NCI-H748 (cell line): ENCODE results near the gene WDR59.
"Not testable (repeated sequence)": the region's sequence is repeated elsewhere in the genome, so short reads cannot be mapped to it uniquely, and the experiment has no call there.

Source experiments
- DNase-seq: peaks from one replicate; lab custom pipeline; 2025; ENCODE audit not compliant: unreplicated experiment; lab: John Stamatoyannopoulos, UW

WDR59 gene

GRCh38 chr16:75012380-75013081, 27.6 kb upstream of the WDR59 start:
- no peak for DNase-seq

DNA sequence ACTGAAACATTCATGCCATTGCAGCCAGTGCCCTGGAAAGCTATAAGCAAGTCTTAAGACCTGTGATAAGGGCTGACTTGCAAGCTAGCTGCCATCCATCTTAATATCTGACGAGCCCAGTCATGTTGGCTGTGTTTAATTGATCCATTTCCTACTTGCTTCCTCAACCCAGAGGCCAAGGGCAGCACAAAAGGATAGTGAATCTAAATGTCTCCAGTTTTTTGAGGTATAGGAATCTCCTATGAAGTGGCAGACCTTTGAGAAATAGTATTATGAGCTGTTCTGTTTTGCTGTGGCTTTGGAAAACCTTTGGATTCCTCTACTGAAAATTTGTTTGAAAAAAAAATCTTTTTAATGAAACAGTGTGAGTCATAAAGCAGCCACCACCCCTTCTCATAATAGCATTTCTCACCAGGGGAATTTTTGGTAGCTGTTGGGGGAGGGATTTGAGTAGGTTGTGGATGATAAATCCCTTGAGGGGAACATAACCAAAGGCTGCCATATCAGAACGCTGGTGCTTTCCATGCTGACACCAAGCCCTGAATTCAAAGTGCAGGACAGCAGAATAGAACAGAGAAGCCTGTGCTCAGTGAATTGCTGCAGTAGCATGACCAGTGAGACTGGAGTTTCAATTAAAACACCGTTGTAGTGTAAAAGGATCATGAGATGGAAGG, 26.8 kb upstream of the WDR59 start:
- DNase-seq, result no peak

GRCh38 chr16:75010427-75010826, 25.5 kb upstream of the WDR59 start:
- no peak for DNase-seq

DNA sequence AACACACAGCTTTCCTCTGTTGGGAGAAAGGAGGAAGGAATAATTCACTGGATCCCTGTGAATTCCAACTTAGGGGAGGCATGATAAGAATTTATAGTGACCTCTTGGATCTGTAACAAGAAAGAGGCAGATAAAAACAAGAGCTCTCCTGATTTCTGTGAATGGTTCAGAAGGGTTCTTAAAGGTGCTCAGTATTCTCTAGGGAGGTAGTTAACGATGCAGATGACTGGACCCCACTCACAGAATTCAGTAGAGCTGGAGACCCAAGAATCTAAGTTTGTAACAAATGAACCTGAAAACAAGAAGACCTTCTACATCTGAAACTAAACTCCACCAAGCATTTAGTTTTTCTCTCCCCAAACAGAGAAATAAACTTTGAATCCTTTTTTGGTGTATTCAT, 22.5 kb upstream of the WDR59 start:
- no peak for DNase-seq

- DNase-seq, result no peak
These were observed 20.8 kb upstream of the WDR59 start for GRCh38 chr16:75005697-75006096.

DNA sequence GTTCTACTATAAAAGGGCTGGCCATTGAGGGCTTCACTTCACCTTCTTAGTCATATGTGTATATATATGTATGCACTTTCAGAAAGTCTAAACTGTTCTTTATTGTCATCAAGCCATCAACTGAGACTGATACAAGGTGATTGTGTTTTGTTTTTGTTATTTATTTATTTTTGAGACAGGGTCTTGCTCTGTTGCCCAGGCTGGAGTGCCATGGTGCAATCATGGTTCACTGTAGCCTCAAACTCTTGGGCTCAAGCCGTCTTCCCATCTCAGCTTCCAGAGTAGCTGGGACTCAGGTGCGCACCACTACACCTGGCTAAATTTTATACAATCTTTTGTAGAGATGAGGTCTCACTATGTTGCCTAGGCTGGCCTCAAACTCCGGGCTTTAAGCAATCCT, 19.5 kb upstream of the WDR59 start:
- DNase-seq, result no peak

GRCh38 chr16:75003931-75004330, 19.0 kb upstream of the WDR59 start:
- DNase-seq, result no peak

DNA sequence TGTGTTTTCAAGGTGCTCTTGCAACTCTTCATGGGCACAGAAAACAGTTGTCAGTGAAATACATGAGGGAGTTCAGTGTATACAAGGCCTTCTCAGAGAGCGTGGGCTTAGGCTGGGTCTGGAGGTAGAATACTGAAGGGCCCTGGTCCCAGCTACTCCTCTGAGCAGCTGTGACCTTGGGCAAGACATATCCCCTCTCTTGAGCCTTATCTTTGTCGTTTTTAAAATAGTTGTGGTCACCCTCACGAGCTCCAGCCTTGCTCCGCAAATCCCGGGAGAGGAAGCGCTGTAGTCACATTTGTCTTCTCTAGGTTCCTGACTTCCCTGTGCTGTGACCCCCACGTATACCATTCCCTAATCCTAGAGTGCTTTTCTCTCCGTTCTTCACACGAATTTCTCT, 17.6 kb upstream of the WDR59 start:
- no peak for DNase-seq

DNA sequence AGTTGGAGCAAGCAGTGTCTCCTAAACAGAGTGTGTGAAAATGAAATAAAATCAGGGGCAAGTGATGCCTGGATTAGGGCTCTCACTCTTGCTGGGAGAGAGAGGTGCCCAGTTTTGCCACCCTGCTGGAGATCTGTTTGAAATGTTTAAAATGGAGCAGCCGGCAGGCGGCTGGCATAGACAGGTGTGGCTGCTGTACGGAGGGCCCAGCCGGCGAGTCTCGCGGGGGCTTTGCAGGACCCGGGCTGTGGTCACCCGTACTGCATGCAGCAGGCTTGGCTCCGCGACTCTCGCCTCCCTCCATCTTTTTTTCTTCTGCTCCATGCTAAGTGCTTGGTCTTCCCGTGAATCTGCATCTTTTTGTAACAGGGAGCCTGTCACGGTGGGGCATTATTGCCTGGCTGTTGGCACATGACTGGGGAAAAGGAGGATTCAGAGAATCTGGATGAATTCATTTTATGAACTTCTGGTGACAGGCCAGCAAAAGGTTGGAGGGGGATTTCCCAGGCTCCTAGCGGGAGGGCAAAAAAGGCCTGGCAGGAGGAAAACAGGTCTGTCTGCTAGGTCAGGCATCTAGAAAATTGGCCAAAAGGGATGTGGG, 15.7 kb upstream of the WDR59 start:
- DNase-seq, result peak; percentile 33

- DNase-seq, result peak; percentile 83
These were observed 14.9 kb upstream of the WDR59 start for GRCh38 chr16:74999609-75000480.

DNA sequence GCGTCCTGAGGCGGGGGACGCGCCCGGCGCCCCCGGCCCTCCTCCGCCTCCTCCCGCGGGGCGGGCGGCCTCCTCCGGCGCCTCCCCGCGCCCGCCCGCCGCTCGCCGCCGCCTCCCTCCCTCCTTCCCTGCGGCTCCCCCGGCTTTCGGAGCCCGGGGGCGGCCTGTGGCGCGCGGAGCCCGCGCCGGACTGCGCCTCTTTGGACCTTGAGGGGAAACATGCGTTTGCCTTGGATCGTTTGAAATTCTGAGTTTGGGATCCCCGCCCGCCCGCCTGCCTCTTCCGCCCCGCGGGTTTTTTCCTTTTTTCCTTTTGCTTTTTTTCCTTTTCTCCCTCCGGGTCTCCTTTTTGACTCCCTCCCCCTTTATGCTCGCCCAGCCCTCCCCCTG, 14.3 kb upstream of the WDR59 start:
- peak; percentile 58 for DNase-seq

DNA sequence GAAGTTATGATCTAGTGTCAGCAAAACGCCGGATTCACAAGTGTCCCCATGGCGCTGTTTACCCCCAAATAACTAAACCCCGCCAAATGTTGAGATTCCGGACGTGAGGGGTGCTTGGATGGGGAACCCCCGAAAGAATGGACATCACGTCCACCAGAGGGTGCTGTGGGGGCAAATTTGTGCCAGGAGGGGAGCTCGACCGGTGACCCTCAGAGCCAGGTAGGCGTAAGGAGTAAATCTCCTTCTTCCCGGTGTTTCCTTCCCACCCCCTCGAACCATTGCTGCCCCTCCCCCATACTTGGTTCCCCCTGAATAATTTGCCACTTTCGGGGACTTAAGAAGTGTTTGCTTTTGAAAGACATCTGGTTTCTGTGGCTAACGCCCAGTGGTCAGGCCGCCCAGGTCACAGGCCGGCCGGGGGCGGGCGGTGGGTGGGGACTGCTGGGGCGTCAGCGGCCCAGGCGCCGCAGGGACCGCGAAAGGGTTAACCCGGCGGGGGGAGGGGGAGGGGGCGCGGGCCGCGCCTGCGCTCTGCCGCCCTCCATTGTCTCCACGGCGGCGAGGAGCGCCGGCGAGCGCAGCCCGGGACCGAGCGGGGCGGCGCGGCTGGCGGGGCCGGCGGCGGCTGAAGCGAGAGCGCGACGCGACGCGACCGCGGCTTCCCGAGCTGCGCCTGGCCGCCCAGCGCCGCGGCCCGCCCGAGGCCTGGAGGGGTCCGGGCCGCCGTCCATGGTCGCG, 13.7 kb upstream of the WDR59 start, which contains the start of gene ZNRF1:
ZNRF1 (plus strand) TSS at position 544 of the 738 bp plus-strand sequence. CDS start 648 bp downstream, outside the sequence.
- peak; percentile 78 for DNase-seq

GRCh38 chr16:74997042-74997491, 12.1 kb upstream of the WDR59 start:
- DNase-seq, result no peak

DNA sequence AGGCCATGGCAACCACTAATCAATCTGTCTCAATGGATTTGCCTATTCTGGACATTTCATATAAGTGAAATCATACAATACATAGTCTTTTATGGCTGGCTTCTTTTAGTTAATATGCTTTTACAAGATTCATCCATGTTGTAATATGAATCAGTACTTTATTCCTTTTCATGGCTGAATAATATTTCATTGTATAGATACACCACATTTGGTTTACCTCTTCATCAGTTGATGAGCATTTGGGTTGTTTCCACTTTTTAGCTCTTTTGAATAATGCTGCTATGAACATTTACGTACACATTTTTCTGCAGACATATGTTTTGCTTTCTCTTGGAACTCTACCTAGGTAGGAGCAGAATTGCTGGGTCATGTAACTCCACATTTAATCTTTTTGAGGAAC, 11.1 kb upstream of the WDR59 start:
- no peak for DNase-seq

GRCh38 chr16:74991593-74992403, 6.9 kb upstream of the WDR59 start:
- DNase-seq, result no peak

DNA sequence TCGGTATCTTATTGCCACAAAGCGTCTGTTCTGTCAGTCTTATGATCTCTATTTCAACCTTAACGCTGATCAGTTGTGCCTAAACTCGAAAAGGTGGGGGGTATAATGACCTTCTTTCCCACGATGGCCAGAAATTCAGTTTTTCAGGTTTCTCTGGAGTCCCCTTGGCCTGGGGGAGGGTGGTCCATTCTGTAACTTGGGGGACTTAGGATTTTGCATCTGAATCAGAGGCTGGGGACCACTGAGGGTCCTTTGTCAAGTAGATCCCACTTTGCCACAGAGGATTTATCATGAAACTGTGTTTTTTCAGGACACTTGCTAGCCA, 6.3 kb upstream of the WDR59 start:
- no peak for DNase-seq

DNA sequence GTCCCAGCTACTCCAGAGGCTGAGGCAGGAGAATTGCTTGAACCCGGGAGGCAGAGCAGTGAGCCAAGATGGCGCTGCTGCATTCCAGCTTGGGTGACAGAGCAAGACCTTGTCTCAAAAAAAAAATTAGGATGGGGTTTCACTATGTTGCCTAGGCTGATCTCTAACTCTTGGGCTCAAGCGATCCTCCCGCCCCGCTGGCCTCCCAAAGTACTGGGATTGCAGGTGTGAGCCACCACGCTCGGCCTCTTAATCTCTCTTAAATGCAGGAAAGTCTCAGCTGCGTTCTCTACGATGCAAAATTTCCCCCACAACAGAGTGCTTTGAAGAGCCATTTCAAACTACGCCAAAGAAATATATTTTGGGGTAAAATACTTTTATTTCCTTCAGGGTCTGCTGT, 5.9 kb upstream of the WDR59 start:
- no peak for DNase-seq

DNA sequence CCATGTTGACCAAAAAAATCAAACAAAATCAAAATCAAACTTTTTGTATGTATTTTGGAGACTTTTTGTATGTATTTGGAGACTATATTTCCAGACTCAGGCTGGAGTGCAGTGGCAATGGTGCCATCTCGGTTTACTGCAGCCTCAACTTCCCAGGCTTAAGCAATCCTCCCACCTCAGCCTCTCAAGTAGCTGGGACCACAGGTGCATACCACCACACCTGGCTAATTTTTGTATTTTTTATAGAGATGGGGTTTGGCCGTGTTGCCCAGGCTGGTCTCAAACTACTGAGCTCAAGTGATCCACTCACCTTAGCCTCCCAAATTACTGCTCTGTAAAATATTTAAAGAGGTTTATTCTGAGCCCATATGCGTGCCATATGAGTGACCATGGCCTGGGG, 4.9 kb upstream of the WDR59 start:
- DNase-seq, result not testable (repeated sequence)

- no peak for DNase-seq
These were observed 2.2 kb upstream of the WDR59 start for GRCh38 chr16:74987027-74987681.

GRCh38 chr16:74984194-74984528, 762 bp downstream of the WDR59 start:
- no peak for DNase-seq
